ENCODE results near the gene C1orf167.

C1orf167 gene

DNA sequence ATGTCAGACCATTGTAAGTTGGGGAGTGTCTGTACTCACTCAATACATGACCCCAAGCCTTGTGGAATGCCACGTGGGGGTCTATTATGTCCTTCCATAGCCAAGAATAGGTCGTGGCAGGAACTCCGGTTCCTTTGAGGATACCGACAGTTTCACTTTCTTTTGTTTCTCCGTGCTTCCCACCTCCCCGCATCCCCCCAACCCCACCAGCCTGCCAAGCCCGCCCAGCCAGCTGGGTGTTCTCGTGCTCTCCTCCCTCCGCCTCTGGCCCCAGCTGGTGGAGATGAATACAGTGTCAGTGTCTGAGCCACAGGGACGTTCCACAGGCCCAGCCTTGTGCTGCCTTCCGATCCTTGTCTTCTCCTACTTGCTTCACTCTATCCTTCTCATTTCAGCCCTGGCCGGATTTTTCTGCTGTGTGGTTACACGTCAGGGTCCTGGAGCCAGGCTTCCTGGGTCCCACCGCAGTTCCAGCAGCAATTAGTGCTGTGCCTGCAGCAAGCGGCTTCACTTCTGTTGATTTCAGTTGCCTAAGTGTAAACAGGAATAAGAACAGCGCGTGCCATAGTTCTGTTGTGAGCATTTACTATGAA lies 30.2 kb upstream of the C1orf167 start:
- Histone ChIP-seq H3K9me3 (ENCODE audit: control insufficient read depth, insufficient read depth, low read length) (no peaks in the 10 kb centered on the region), H3K4me2 (ENCODE audit: low read length) (peak overlapping the region; percentile 43), H3K27ac (ENCODE audit: low read depth, low read length) (no peak overlapping the region)

DNA sequence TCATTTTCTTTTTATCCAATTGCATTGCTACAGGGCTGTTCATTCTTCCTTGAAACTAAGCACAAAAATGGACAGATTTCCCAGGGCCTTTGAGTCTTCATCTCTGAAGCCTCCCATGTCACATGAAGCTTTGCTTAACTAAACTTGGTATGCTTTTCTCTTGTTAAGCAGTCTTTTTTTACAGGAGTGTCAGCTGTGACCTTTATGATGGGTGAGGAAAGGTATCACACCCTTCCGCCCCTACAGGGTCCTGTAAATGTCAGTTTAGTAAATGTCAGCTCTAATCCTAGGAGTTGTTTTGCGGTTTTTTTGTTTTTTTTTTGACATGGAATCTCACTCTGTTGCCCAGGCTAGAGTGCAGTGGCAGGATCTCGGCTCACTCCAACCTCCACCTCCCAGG lies 28.7 kb upstream of the C1orf167 start:
- Histone ChIP-seq H3K4me3 (ENCODE audit: low read length) (no peak overlapping the region), H3K4me1 (ENCODE audit: control insufficient read depth, low read length) (peaks cover 47% of the 10 kb centered on the region), H3K27me3 (ENCODE audit: control insufficient read depth, low read length) (no peaks in the 10 kb centered on the region), H3F3A (ENCODE audit: control insufficient read depth, insufficient read depth) (peaks cover 3% of the 10 kb centered on the region), H3K4me2 (ENCODE audit: low read length) (no peak overlapping the region), H3K9me2 (replicated peaks; ENCODE audit: control insufficient read depth, low read length) (no peaks in the 10 kb centered on the region), H3K9me3 (ENCODE audit: control insufficient read depth, insufficient read depth, low read length) (no peaks in the 10 kb centered on the region), H3K79me2 (ENCODE audit: control insufficient read depth, low read length) (no peaks in the 10 kb centered on the region), H3K27ac (ENCODE audit: low read depth, low read length) (no peak overlapping the region), H4K20me1 (ENCODE audit: control insufficient read depth, insufficient read depth, low read depth, low read length) (no peaks in the 10 kb centered on the region), H3K36me3 (ENCODE audit: control insufficient read depth, low read length) (no peaks in the 10 kb centered on the region)
- TF ChIP-seq, protein P1, sequence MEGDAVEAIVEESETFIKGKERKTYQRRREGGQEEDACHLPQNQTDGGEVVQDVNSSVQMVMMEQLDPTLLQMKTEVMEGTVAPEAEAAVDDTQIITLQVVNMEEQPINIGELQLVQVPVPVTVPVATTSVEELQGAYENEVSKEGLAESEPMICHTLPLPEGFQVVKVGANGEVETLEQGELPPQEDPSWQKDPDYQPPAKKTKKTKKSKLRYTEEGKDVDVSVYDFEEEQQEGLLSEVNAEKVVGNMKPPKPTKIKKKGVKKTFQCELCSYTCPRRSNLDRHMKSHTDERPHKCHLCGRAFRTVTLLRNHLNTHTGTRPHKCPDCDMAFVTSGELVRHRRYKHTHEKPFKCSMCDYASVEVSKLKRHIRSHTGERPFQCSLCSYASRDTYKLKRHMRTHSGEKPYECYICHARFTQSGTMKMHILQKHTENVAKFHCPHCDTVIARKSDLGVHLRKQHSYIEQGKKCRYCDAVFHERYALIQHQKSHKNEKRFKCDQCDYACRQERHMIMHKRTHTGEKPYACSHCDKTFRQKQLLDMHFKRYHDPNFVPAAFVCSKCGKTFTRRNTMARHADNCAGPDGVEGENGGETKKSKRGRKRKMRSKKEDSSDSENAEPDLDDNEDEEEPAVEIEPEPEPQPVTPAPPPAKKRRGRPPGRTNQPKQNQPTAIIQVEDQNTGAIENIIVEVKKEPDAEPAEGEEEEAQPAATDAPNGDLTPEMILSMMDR (IDR thresholded peaks at IDR 0.05; ENCODE audit: low read depth, low read length, poor library complexity, severe bottlenecking): no peak
- no peak for TF ChIP-seq EZH2phosphoT487 (IDR thresholded peaks at IDR 0.05; ENCODE audit: borderline replicate concordance, low read length)

More for the DNA sequence above, 30.2 kb upstream of the C1orf167 start:
- Histone ChIP-seq H3K27me3 (ENCODE audit: control insufficient read depth, low read length) (no peaks in the 10 kb centered on the region), H3K4me1 (ENCODE audit: control insufficient read depth, low read length) (peaks cover 38% of the 10 kb centered on the region), H3F3A (ENCODE audit: control insufficient read depth, insufficient read depth) (peaks cover 3% of the 10 kb centered on the region), H3K4me3 (ENCODE audit: low read length) (peak overlapping the region; percentile 36), H3K79me2 (ENCODE audit: control insufficient read depth, low read length) (no peaks in the 10 kb centered on the region), H4K20me1 (ENCODE audit: control insufficient read depth, insufficient read depth, low read depth, low read length) (no peaks in the 10 kb centered on the region), H3K9me2 (replicated peaks; ENCODE audit: control insufficient read depth, low read length) (no peaks in the 10 kb centered on the region), H3K36me3 (ENCODE audit: control insufficient read depth, low read length) (no peaks in the 10 kb centered on the region)
- TF ChIP-seq, protein P1 (IDR thresholded peaks at IDR 0.05; ENCODE audit: low read depth, low read length, poor library complexity, severe bottlenecking): no peak
- TF ChIP-seq EZH2phosphoT487 (IDR thresholded peaks at IDR 0.05; ENCODE audit: borderline replicate concordance, low read length): no peak

DNA sequence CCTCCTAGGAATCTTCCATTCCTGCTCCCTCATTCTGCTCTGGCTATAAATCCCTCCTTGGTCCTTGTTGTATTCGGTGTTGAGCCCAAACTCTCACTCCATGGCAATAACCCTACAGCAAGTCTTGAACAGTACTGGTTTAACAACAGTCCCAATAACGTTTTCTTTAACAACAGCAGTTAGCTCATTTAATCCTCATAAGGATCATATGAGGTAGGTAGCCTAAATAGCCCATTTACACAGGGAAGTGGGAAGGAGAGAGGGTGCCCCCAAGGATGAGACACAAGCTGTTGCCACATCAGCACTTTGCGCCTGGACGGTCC lies 26.5 kb upstream of the C1orf167 start:
- peaks cover 36% of the 10 kb centered on the region for H3K4me1 ChIP-seq (ENCODE audit: control insufficient read depth, low read length)
- peak overlapping the region; percentile 95 for H3K4me2 ChIP-seq (ENCODE audit: low read length)
- no peaks in the 10 kb centered on the region for H3K9me3 ChIP-seq (ENCODE audit: control insufficient read depth, insufficient read depth, low read length)
- no peaks in the 10 kb centered on the region for H3K27me3 ChIP-seq (ENCODE audit: control insufficient read depth, low read length)
- no peak overlapping the region for H3K27ac ChIP-seq (ENCODE audit: low read depth, low read length)
- TF ChIP-seq EZH2phosphoT487 (IDR thresholded peaks at IDR 0.05; ENCODE audit: borderline replicate concordance, low read length): no peak
- TF ChIP-seq, protein P1 (IDR thresholded peaks at IDR 0.05; ENCODE audit: low read depth, low read length, poor library complexity, severe bottlenecking): no peak
- H3K4me3 ChIP-seq (ENCODE audit: low read length): peak overlapping the region; percentile 94
- H3K36me3 ChIP-seq (ENCODE audit: control insufficient read depth, low read length): no peaks in the 10 kb centered on the region
- peaks cover 3% of the 10 kb centered on the region for H3F3A ChIP-seq (ENCODE audit: control insufficient read depth, insufficient read depth)
- H4K20me1 ChIP-seq (ENCODE audit: control insufficient read depth, insufficient read depth, low read depth, low read length): no peaks in the 10 kb centered on the region
- no peaks in the 10 kb centered on the region for H3K9me2 ChIP-seq (replicated peaks; ENCODE audit: control insufficient read depth, low read length)
- no peaks in the 10 kb centered on the region for H3K79me2 ChIP-seq (ENCODE audit: control insufficient read depth, low read length)

All from DOHH2 (cell line).